Lower leg skin (tissue), 3 donors: ENCODE measurements around the gene MAST4.

Experiments used
- POLR2A ChIP-seq, 2 donors: fragments of 450-650 bp; IDR thresholded peaks; one replicate each; pipeline ENCODE4 v1.6.1; 2016 to 2017; ENCODE audit warnings: antibody characterized with exemption in 2 of 2, mild to moderate bottlenecking in 1 of 2, moderate library complexity in 1 of 2
- TF ChIP-seq, protein P1 (sequence below), 3 donors: fragments of 450-650 bp; IDR thresholded peaks; one replicate each; pipeline ENCODE4 v1.5.1; 2016; ENCODE audit warnings: antibody characterized with exemption in 3 of 3, mild to moderate bottlenecking in 3 of 3, moderate library complexity in 2 of 3

DNA sequence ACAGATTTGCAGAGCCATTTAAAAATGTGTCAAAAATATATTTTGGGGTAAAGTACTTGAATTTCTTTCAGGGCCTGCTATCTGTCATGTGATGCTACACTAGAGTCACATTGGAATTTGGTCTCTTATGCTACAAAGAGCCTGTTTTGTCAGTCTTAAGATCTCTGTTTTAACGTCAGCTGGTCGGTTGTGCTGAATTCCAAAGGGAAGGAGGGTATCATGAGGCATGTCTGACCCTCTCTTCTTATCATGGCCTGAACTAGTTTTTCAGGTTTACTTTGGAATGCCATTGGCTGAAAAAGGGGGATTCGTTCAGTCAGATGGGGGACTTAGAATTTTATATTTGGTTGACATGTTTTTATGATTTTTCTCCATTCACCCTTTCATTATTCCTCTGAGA lies 309.8 kb downstream of the MAST4 start:
- TF ChIP-seq, protein P1, sequence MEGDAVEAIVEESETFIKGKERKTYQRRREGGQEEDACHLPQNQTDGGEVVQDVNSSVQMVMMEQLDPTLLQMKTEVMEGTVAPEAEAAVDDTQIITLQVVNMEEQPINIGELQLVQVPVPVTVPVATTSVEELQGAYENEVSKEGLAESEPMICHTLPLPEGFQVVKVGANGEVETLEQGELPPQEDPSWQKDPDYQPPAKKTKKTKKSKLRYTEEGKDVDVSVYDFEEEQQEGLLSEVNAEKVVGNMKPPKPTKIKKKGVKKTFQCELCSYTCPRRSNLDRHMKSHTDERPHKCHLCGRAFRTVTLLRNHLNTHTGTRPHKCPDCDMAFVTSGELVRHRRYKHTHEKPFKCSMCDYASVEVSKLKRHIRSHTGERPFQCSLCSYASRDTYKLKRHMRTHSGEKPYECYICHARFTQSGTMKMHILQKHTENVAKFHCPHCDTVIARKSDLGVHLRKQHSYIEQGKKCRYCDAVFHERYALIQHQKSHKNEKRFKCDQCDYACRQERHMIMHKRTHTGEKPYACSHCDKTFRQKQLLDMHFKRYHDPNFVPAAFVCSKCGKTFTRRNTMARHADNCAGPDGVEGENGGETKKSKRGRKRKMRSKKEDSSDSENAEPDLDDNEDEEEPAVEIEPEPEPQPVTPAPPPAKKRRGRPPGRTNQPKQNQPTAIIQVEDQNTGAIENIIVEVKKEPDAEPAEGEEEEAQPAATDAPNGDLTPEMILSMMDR (IDR thresholded peaks at IDR 0.05) = no peak
- TF ChIP-seq POLR2A (IDR thresholded peaks at IDR 0.05) = no peak
